ENCODE data around the gene ERICH6. TPM values are rescaled to one million over a fixed set of nuclear protein-coding genes. Genes with fewer than 3 reads are reported as not detected.

The ERICH6 gene
- total RNA-seq (2022; extraction: Qiagen RNA extraction) = not detected in 5 replicates

DNA sequence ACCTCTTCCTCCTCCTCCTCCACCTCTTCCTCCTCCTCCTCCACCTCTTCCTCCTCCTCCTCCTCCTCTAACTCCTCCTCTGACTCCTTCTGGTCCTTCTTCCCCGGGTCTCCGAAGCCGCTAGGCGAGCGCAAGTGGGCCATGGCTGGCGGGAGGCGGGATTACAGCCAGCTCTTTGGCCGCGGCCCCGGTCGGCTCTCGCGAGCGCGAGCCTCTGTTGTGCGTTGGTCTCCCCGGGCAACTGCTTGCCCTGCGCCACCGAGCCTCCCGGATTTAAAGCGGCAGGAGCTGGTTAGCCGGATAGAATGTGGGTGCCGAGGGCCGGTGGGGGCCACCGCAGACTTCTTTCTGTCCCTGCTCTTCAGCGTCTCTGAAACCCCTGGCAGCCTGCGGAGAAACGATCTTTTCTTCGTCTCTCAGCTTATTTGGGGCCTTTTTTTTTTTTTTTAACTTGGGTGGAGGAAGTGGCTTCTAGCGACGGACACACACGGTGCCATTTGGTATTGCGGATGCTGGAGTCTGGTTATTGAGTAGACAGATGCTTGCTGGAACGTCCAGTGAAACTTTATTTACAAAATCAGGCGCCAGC lies at the start of gene ERICH6:
Gene ERICH6 (minus strand): TSS at position 165 of the 589 bp plus-strand sequence. CDS start 22 bp downstream, at position 143.

Other genes with a start within 250 kb of the ERICH6 start
- gene SERP1, start 157.4 kb downstream of the ERICH6 start, total RNA-seq (2022; extraction: Qiagen RNA extraction) = 49.5 to 107 TPM (median 96.4 TPM) in 5 replicates
- 67.9 to 82.3 TPM (median 70.7 TPM) in 5 replicates for gene EIF2A, start 157.1 kb downstream of the ERICH6 start, total RNA-seq (2022; extraction: Qiagen RNA extraction)
- gene SELENOT, start 100.6 kb downstream of the ERICH6 start, total RNA-seq (2022; extraction: Qiagen RNA extraction) = 97.3 to 108 TPM (median 103 TPM) in 5 replicates
- gene SIAH2, start 59.2 kb upstream of the ERICH6 start, total RNA-seq (2022; extraction: Qiagen RNA extraction) = 15.4 to 18.6 TPM (median 18.4 TPM) in 5 replicates
- gene MINDY4B, start 201.5 kb upstream of the ERICH6 start, total RNA-seq (2022; extraction: Qiagen RNA extraction) = not detected in 5 replicates